VCaP (cell line): ENCODE results near the gene ABHD8.
A peak's percentile ranks its signal among the peaks of the same experiment; 100 is the strongest.

Source experiments
- H3K27ac ChIP-seq: fragments of 450-650 bp; 2 replicates; pipeline ENCODE4 v1.5.1; 2017
- CTCF ChIP-seq: fragments of 450-650 bp; conservative IDR thresholded peaks from 2 replicates; pipeline ENCODE4 v1.5.1; 2017; ENCODE audit warnings: mild to moderate bottlenecking, moderate library complexity

ABHD8 gene

DNA sequence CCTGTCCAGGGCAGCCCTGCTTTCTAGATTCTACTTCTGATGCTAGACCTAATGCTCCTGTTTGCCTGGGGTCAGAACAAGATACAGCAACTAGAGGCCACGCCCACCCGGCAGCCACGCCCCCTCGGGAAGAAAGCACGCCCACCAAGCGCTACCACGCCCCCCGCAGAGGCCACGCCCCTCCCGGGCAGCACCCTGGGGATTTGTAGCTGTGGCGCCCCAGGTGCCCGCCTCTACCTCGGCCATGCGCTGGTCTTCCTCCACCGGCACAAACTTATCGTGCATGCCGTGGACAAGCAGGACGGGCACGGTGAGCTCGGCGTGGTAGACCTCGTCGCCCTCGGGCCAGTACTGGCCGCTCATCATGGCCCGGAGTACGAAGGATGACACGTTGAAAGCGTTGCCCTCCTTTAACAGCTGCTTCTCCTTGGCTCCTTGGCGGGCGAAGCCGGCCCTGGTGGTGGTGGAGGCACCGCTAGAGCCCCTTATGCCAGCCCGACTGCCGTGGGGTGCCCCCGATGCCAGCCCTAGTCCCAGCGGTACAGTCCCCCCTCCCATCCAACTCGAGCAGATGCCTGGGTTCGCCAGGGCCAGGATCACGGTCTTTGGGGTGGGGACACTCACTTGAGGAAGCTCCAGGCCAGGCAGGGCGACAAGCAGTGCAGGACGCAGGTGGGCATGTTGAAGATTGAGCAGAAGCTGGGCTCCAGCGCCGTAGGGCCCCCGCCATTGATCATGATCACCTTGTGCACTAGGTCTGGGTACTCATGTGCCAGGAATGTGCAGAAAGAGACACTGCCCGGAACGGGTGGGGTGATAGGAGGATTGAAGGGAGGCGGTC, 9.0 kb downstream of the ABHD8 start:
- no peak for TF ChIP-seq CTCF
- peak overlapping the region; percentile 79; the same call in 1 of the 2 replicates for H3K27ac ChIP-seq

DNA sequence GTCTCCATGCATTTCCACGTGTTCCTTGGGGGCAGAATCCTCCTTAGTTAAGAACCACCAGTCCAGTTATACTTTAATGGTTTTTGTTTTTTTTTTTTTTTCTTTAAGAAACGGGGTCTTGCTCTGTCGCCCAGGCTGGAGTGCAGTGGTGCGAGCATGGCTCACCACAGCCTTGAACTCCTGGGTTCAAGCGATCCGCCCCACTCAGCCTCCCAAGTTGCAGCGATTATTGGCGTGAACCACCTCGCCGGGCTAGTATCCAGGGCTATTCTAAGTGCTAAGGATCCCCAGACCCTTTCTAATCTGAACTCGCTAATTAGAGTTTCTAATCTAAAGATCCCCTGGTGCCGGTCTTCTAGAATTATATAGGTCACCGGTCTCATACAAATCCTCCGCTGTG, 9.6 kb downstream of the ABHD8 start:
- H3K27ac ChIP-seq, result peak overlapping the region; percentile 79
- TF ChIP-seq CTCF, result no peak

GRCh38 chr19:17292301-17293074, 10.7 kb downstream of the ABHD8 start:
- TF ChIP-seq CTCF, result peak; percentile 79
- H3K27ac ChIP-seq, result peak overlapping the region; percentile 79

DNA sequence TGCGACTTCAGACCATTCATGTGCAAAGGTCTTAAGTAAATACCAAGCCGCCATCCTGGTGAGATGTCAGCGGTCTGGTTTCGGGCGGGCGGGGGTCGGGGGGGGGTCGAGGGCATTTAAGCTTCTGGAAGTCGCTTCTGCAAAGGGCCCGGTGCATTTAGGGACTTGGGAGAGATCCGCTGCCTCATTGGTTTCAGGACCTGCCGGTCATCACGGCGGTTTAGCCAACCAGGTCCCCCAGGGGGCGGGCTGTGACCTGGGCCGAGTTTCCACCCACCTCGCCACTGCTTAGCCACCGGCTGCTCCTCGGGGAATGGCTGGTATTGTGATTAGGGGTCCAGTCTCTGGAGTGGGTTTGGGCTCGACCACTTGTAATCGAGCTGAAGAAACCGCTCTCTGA, 13.7 kb downstream of the ABHD8 start:
- no peak overlapping the region; the same call in 1 of the 2 replicates for H3K27ac ChIP-seq

GRCh38 chr19:17286752-17287151, 16.5 kb downstream of the ABHD8 start:
- no peak for TF ChIP-seq CTCF
- H3K27ac ChIP-seq, result no peak overlapping the region

More for the DNA sequence above, 13.7 kb downstream of the ABHD8 start:
- TF ChIP-seq CTCF, result no peak

GRCh38 chr19:17286263-17286662, 17.0 kb downstream of the ABHD8 start:
- H3K27ac ChIP-seq, result no peak overlapping the region
- TF ChIP-seq CTCF, result no peak

DNA sequence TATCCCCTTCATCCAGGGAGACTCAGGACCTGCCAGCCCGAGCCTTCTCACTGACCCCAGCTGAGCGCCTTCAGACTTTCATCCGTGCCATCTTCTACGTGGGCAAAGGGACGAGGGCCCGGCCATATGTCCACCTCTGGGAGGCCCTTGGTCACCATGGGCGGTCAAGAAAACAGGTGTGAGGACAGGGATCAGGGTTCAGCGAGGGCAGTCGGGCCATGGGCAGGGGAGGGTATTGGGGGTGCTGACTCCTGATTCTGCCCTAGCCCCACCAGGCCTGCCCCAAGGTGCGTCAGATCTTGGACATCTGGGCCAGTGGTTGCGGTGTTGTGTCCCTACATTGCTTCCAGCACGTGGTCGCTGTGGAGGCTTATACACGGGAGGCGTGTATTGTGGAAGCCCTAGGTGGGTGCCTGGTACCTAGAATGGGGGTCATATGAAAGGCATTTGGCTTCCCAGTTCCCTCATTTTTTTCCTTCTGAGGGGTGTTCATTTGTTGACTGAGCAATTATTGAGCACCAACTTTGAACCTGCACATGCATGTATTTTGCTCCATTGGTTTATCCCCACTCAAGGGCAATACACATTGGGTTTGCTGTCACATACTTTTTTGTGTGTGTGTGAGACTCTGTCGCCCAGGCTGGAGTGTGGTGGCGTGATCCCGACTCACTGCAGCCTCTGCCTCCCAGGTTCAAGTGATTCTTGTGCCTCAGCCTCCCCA, 17.6 kb downstream of the ABHD8 start:
- TF ChIP-seq CTCF, result no peak
- no peak overlapping the region for H3K27ac ChIP-seq
